Stimulated activated CD4-positive, alpha-beta T cell treated with anti-CD3 and anti-CD28 coated beads, Interleukin-2, amount 100 ng/mL, for 4 hours (primary cell): ENCODE measurements around the gene ZNF469.

Source experiments
- DNase-seq: peaks from one replicate; pipeline ENCODE4 v3.0.0-alpha.2; 2020; ENCODE audit warnings: low read depth

ZNF469 gene

DNA sequence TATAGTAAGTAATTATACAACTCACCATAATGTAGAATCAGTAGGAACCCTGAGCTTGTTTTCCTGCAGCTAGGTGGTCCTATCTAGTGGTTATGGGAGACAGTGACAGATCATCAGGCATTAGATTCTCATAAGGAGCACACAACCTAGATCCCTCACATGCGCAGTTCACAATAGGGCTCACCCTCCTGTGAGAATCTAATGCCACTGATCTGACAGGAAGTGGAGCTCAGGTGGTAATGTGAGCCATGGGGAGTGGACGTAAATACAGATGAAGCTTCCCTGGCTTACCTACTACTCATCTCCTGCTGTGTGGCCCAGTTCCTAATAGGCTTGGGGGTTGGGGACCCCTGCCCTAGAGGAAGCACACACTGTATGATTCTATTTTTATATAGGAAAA, 21.8 kb upstream of the ZNF469 start:
- DNase-seq: no peak

DNA sequence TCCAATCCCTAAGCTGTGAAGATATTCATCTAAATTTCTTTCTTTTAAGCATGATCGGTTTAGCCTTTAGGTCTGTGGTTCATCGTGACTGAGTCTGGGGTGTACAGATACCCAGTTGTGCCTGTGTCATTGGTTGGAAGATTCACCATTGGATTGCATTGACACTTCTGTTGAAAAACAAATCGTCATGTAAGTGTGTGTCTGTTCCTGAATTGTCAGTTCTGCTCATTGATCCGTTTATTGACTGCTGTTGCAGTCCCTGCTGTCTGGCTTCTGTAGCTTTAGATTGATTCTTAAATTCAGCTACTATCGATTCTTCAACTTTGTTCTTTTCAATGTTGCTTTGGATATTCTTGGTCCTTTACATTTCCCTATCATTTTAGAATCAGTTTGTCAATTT, 21.0 kb upstream of the ZNF469 start:
- DNase-seq: no peak

DNA sequence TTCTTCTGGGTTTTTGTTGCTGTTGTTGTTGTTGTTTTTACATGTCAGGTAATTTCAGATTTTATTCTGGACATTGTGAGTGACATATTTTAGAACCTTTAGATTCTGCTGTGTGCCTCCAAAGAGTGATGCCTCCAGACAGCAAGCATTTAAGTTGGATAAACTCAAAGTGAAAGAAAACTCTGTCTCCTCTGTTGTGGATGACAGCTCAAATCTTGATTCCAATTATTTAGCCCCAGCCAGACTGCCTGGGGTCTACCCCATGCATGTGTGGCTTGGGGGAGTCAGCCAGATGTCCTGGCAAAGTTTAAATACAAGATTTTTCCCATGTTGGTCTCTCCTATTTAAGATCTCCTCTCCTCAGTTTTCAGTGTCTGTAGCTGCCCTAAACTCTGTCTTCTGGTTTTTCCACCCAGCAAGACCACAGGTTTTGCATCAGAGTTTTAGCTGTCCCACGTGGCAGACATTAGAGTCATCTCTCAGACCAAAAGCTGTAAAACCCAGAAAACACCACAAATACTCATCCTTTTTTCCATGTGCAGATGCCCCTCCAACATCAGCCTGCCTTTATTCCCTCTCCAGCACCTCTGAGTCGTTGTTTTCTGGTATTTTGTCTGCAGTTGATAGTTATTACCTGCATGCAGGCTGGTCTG, 19.4 kb upstream of the ZNF469 start:
- DNase-seq: no peak

GRCh38 chr16:88365244-88365865, 17.4 kb upstream of the ZNF469 start:
- DNase-seq: no peak

- no peak for DNase-seq
Observed at GRCh38 chr16:88366032-88366703, 16.6 kb upstream of the ZNF469 start.

- no peak for DNase-seq
Observed at GRCh38 chr16:88366704-88367047, 16.1 kb upstream of the ZNF469 start.

GRCh38 chr16:88367560-88367959, 15.2 kb upstream of the ZNF469 start:
- DNase-seq: no peak

- no peak for DNase-seq
Observed at GRCh38 chr16:88368036-88368435, 14.7 kb upstream of the ZNF469 start.

- DNase-seq: no peak
Observed at GRCh38 chr16:88368994-88369393, 13.8 kb upstream of the ZNF469 start.

DNA sequence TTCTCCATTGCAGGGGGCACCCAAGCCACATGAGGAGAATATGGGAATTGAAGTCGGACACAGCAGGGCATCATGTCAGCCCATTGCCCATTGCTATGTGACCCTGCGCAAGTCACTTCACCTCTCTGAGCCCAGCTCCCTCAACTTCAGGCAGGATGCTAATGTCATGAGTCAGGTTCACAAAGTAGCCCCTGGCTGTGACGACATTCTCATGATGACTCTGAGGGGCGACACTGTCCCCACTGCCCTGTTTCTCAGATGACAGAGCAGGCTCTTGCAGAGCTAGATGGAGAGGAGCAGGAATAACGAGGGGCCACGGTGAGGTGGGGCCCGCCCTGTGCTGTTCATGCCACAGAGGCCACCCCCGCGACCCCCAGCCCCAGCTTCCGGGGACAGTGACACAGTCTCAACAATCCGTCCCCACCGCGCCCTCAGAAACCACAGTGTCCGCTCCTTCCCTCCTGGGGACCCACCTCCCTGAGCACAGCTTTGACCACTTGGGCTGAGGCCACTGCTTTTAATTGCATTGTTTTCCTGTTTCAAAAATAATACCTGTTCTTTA, 13.2 kb upstream of the ZNF469 start:
- DNase-seq: no peak

DNA sequence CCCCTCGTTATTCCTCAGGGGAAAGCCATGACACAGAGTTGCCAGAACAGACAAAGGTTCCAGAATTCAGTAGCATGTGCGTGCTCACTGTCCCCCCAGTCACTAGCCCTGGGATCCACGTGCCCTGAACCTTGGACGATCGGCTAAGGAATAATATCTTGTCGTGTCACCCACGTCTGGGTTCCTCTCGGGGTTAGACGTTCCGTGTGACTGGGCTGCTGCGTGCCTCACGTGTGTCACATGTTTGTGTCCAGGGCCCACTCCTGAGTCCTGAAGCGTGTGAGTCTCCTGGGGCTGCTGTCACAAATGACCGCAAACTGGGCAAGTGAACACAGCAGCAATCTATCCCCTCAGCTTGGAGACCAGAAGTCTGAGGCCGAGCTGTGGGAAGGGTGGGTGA, 12.4 kb upstream of the ZNF469 start:
- DNase-seq: no peak

GRCh38 chr16:88372522-88372921, 10.2 kb upstream of the ZNF469 start:
- no peak for DNase-seq

DNA sequence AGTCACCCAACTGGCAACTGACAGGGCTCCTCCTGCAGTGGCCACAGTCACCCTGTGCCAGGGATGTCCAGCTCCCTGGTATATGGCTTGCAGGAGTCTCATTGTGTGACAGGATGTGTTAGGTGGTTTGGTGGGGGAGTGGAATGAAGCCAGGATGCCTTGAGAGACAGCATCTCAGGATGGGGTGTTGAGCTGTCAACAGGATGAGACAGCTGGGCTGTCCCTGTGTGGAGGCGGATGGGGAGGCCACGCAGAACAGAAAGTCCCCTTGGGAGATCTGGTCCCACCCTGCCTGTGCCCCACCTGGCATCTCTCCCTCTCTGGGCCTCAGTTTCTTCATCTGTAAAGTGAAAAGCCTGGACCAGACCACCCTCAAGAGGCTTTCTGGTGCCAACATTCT, 9.5 kb upstream of the ZNF469 start:
- DNase-seq: no peak

DNA sequence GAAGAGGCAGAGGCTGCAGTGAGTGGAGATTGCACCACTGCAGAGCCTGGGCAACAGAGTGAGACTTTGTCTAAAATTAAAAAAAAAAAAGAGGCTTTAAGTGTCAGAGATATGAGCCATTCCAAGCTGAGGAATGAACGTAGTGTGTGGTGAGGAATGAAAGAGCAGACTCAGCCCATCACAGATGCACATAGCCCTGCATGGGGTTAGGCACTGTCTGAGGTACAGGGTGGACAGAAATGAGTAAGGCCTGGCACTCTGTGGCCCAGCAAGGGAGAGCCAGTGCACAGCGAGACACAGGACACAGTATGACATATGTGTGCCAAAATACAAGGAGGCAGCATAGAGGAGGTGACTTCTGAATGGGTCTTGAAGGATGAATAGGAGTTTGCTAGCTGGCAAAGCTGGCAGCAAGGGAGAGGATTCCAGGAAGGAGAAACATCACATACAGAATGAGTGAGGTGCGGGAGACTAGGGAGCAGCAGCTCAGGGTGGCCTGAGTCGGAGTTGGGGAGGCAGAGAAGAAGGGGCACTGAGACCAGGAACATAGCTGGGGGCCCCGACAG, 8.7 kb upstream of the ZNF469 start:
- DNase-seq: no peak

DNA sequence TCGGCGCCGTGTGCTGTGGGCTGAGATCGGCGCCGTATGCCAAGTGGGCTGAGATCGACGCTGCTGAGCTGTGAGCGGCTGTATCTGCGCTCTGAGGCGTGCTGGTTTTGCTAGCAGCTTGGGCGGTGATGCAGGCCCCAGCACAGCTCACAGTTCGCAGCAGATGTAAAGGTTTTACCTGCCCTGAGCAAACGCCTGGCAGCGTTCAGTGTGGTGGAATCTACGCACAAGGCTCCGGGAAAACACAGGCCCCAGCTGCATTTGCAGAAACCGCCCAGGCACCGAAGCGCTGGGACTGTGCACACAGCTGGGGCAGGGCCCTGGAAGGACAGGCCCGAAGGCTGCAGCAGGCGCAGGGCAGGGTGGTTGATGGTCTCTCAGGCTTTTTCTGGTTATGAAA, 8.0 kb upstream of the ZNF469 start:
- no peak for DNase-seq

DNA sequence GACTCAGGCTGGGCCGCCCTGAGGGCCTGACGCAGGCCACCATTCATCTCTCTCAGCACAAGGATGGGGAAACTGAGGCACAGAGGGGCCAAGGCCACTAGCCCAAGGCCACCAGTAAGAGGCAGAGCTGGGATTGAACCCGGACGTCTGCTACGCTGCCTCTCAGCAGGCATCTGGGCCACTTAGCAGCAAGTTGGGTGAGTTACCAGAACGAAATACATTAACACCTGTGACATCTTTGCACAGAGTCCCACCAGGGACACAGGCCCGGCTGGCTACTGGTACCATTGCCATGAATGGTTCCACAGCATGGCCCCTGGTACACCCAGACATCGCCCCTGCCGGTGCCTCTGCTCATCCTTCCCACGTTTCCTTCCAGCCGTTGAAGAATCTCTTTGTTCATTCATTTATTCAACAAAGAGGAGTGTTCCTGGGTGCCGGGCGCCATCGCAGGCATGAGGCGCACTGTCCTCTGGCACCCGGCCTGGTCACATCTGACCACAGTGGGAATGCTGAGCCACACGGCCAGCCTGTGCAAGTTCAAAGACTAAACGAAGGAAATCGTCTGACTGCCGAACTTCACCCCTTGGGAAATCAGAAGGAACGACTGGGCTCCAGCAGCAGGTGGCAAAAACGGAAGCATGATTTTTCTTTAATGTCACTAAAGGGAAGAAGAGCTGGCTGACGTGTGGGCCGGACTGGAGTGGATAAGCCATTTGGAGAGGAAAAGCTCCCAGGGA, 7.4 kb upstream of the ZNF469 start:
- no peak for DNase-seq

DNA sequence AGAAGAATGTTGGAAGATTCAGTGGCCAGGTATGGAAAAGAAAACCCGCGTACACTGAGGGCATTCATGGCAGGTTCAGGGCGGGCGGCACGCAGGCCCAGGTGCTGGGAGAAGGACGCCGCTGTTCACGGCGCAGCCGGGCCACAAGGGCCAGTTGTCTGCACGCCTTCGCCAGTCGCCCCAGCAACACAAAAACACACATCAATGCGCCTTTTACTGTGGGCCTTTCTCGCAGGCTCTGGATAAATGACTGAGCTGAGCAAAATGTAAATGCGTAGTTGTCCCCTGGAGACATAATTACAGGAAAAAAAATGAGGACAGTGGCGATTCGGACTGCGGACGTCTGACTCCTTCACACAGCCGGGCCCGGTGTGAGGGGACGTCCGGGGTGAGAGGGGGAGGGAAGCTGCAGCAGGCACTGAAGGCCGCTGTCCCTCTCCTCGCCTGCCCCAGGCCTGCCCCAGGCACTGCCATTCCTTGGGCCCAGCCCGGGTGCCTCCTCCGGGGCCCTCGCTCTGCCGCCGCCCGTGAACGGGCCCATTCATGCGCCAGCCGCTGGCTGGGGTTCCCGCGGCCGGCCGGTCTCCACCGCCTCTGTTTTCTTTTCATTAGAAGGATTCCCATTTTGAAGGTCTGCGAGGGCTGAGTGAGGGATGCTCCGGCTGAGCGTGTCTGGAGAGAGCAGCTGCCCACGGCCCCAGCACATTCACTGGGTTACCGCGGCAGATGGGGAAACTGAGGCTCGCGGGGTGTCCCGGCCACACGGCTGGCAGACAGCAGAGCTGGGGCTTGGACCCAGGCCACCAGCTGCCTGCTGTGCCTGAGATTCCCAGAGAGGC, 6.5 kb upstream of the ZNF469 start:
- DNase-seq: no peak

DNA sequence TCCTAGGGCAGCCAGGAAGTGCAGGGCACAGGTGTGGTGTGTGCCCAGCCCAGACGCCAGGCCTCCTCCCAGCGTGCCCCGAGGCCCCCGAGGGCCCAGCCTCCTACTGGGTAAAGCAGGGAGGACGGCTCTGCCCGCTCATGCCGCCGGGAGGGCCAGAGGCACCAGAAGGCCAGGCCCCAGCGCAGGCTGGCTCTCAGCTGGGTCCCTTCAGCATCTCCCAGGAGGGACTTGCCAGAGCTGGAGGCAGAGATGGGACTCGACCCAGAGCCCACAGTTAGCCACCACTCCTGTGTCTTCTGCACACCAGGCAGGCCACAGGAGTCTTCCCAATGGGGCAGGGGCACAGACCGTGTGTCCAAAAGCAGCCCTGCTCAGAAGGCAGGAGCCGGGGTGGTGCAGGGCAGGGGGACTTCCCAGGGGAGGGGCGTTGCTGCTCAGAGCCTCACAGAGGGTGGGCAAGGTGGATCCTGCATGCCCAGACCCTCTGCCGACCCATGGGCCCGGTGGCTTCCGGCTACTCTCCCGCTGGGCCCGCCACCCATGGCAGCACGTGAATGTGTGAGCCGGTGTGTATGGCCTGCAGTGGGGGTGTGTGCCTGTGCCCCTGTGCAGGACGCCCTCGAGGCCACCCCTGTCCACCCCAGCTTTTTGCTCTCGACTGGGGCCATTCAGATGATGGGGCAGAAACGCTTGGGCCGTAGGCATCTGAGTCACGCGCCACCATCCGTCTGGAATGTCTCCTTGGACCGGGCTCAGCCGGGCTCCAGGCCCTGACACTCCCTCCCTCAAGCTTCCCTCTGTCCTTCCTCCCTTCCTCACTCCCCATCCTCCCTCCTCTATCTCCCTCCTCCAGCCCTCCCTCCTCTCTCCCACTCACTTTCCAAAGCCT, 5.7 kb upstream of the ZNF469 start:
- DNase-seq: no peak

DNA sequence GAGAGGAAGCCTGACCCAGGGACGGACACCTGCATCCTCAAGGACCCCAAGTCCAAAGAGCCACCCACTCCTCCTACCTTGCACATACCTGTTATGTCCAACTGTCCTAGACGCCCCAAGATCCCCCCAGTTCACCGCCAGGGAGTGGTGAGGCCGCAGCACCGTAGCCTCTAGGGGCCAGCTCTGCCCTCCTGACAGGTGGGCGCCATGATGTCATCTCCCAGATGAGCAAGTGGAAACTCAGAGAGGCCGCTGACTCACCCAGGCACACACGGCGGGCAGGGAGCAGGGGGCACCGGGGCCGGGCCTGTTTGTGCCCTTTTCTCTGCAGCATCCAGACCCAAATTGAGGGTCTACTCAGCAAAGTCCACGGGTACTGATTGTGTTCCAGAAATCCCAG, 4.8 kb upstream of the ZNF469 start:
- DNase-seq: no peak

GRCh38 chr16:88378401-88378800, 4.4 kb upstream of the ZNF469 start:
- DNase-seq: no peak
